HS-5 (cell line): ENCODE results near the gene PAN3.
"Not testable (repeated sequence)": the region's sequence is repeated elsewhere in the genome, so short reads cannot be mapped to it uniquely, and the experiment has no call there.

ENCODE experiments used
- DNase-seq: peaks from one replicate; pipeline ENCODE4 v3.0.0-alpha.2; 2012; ENCODE audit warnings: low read depth

Gene PAN3

DNA sequence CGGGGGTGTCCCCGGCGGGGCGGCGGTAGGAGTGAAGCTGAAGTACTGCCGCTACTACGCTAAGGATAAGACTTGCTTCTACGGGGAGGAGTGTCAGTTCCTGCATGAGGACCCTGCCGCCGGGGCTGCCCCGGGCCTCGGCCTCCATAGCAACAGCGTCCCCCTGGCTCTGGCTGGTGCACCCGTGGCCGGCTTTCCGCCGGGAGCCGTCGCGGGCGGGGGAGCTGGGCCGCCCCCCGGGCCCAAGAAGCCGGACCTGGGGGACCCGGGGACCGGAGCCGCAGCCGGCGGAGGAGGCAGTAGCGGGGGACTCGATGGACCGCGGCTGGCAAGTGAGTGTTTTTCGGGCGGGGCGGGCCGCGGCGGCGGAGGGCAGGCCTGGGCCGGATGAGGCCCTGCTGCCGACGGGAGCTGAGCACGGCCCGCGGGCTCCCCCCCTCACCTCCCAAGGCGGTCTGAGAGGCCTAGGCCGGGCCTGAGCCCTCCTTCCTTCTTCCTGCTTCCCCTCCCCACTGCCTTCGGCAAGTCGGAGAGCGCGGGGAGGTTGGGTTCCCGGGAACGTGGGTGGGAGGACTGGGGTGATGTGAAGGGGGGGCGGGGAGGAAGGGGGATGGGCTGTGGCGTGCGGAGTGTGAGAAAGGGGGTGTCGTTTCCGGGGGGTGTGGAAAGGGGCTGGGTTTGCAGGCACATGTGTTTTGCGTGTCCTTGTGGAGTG, 568 bp downstream of the PAN3 start:
- DNase-seq, result no peak

GRCh38 chr13:28140433-28141125, 2.2 kb downstream of the PAN3 start:
- DNase-seq, result no peak

DNA sequence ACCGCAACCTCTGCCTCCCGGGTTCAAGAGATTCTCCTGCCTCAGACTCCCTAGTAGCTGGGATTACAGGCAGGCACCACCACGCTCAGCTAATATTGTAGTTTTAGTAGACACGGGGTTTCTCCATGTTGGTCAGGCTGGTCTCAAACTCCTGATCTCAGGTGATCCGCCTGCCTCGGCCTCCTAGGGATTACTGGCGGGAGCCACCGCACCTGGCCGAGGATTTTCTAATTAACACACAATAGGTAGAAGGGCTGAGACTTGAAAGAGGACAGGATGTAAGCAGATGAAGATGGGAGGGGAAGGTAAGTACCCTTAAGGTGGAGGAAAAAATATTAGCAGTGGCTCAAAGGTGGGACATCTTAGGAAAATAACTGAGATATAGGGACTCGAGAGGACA, 3.2 kb downstream of the PAN3 start:
- not testable (repeated sequence) for DNase-seq

GRCh38 chr13:28145049-28145448, 6.7 kb downstream of the PAN3 start:
- no peak for DNase-seq

DNA sequence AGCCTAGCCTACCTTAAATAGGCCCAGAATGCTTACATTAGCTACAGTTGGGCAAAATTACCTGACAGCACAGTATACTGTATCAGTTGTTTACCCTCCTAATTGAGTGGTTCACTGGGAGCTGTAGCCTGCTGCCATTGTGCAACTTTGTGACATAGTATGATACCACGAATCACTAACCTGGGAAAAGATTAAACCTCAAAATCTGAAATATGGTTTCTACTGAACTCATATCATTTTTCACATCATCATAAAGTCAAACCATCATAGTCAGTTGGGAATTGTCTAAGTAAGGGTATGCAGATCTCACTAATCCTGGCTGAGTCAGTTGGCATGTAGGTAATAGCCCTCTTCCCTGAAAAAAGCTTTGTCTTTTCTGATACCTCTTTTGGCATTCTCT, 9.2 kb downstream of the PAN3 start:
- no peak for DNase-seq

DNA sequence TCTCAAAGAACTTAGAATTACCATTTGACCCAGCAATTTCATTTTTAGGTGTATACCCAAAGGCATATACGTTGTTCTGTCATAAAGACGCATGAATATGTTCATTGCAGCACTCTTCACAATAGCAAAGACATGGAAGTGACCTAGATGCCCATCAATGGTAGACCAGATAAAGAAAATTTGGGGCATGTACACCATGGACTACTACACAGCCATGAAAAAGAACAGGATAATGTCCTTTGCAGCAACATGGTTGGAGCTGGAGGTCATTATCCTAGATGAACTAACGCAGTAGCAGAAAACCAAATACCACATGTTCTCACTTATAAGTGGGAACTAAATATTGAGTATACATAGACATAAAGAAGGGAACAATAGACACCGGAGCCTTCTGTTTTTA, 20.7 kb downstream of the PAN3 start:
- DNase-seq, result no peak

- DNase-seq, result no peak
Measured at GRCh38 chr13:28161370-28161769, 23.0 kb downstream of the PAN3 start.

- no peak for DNase-seq
Measured at GRCh38 chr13:28163587-28163986, 25.2 kb downstream of the PAN3 start.

DNA sequence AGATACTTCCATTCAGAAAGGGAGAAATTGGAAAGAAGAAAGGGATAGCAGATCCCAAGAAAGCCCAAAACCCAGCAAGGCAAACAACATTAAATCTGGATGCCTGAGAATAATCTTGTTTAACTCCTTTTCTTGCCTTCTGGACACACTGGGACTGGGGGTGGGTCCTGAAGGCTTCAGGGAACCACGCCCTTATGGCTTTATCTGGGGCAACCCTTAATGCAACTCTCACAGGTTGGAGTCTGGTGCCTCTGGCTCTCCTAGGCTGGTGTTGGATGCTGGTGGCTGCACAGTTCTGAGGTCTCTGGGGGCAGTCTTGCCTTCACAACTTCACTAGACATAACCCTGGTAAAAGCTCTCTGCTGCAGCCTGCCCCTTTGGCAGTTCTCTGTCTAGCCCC, 27.9 kb downstream of the PAN3 start:
- no peak for DNase-seq

- DNase-seq, result no peak
Measured at GRCh38 chr13:28171266-28171665, 32.9 kb downstream of the PAN3 start.

DNA sequence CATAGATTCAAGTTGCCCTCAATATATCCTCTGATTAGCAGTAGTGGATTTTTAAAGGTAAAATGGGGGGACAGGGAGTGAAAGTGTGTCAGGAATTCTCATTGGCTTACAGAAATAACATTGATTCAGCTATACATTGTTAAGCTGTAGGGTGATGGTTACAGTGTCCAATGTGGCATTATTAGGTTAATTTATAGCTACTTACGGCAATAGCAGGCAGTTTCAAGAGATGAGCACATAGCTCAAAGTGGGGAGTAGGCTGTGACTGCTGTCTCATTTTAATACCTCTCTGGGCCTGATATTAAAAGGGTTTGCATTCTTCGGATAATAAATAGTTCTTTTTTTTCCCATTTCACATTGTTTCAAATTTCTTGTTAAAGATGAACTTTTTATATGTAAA, 34.6 kb downstream of the PAN3 start:
- DNase-seq, result no peak

GRCh38 chr13:28173793-28174192, 35.4 kb downstream of the PAN3 start:
- DNase-seq, result no peak

GRCh38 chr13:28177327-28177726, 39.0 kb downstream of the PAN3 start:
- no peak for DNase-seq

DNA sequence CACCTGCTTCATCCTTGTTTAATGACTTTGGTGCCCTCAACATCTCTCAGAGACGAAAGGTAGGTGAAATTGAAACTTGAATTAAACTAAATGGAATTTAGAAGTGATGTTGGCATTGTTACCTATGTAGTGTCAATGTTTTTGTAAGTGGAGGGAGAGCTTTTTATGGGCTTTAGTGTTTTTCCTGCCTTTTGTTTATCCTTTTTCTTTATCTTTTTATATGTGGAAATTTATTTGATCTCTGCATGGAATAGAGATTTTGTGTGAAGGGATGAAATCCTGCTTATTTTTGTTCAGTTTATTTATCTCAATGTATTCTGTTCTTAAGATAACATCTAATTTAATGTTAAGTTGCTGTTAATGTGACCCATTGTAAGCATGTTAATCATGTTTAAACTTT, 39.5 kb downstream of the PAN3 start:
- DNase-seq, result no peak

GRCh38 chr13:28179974-28180373, 41.6 kb downstream of the PAN3 start:
- no peak for DNase-seq

DNA sequence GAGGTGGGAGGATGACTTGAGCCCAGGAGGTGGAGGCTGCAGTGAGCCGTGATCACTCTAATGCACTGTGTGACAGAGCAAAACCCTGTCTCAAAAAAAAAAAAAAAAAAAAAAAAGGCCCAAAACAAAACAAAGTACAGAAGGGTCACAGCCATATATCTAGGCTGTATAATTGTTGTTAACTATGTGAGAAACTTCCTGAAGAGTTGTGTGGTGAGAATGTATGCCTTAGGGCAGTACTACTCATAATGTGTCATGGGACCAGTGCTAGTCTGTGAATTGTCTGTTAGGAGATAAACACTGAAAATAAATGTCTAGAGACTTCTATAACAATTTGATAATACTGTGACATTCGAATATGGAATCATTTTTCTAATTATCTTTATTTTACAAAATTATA, 43.1 kb downstream of the PAN3 start:
- peak; percentile 29 for DNase-seq

- no peak for DNase-seq
Measured at GRCh38 chr13:28185256-28185655, 46.9 kb downstream of the PAN3 start.

- DNase-seq, result no peak
Measured at GRCh38 chr13:28199089-28199488, 60.7 kb downstream of the PAN3 start.

GRCh38 chr13:28204043-28204442, 65.7 kb downstream of the PAN3 start:
- no peak for DNase-seq

- DNase-seq, result no peak
Measured at GRCh38 chr13:28204690-28205443, 66.5 kb downstream of the PAN3 start.

- DNase-seq, result no peak
Measured at GRCh38 chr13:28218679-28219078, 80.3 kb downstream of the PAN3 start.

- no peak for DNase-seq
Measured at GRCh38 chr13:28219408-28220099, 81.2 kb downstream of the PAN3 start.

DNA sequence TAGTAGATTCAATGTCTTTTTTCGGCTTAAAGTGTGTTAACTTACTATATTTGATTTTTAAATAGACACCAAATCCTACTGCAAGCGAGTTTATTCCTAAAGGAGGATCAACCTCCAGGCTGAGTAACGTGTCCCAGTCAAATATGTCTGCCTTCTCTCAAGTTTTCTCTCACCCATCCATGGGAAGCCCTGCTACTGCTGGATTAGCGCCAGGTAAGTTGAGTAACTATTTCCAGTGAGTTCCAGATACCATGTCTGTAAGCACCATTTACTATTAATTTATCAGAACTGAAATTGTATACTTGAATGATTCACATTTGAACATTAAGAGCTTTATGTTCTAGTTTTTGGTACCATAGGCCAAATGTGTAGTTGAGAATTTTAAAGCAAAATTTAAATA, 81.8 kb downstream of the PAN3 start:
- no peak for DNase-seq
